ENCODE results near the gene ZSWIM4. TPM values are rescaled to one million over a fixed set of nuclear protein-coding genes. Genes with fewer than 3 reads are reported as not detected.
"Not testable (repeated sequence)": the region's sequence is repeated elsewhere in the genome, so short reads cannot be mapped to it uniquely, and the experiment has no call there.

ZSWIM4 gene
- total RNA-seq, 1 donor from 2014 or later = 10.6 TPM

GRCh38 chr19:13770013-13770635 is 25.1 kb upstream of the ZSWIM4 start:
- Histone ChIP-seq H3K36me3 (peaks cover 39% of the 10 kb centered on the region), H3K4me1 (peaks cover 9% of the 10 kb centered on the region), H3K27me3 (no peaks in the 10 kb centered on the region), H3K27ac (no peak overlapping the region), H3K4me3 (no peak overlapping the region), H3K9me3 (no peaks in the 10 kb centered on the region)
- TF ChIP-seq, protein P1, sequence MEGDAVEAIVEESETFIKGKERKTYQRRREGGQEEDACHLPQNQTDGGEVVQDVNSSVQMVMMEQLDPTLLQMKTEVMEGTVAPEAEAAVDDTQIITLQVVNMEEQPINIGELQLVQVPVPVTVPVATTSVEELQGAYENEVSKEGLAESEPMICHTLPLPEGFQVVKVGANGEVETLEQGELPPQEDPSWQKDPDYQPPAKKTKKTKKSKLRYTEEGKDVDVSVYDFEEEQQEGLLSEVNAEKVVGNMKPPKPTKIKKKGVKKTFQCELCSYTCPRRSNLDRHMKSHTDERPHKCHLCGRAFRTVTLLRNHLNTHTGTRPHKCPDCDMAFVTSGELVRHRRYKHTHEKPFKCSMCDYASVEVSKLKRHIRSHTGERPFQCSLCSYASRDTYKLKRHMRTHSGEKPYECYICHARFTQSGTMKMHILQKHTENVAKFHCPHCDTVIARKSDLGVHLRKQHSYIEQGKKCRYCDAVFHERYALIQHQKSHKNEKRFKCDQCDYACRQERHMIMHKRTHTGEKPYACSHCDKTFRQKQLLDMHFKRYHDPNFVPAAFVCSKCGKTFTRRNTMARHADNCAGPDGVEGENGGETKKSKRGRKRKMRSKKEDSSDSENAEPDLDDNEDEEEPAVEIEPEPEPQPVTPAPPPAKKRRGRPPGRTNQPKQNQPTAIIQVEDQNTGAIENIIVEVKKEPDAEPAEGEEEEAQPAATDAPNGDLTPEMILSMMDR (IDR thresholded peaks at IDR 0.05) = no peak
- ATAC-seq = no peak
- intact Hi-C loops (cut with DNase I) = no loop called here
- DNase-seq = no peak

- H3K36me3 ChIP-seq = peaks cover 52% of the 10 kb centered on the region
- intact Hi-C loops (cut with DNase I) = no loop called here
Observed at GRCh38 chr19:13774217-13775191, 20.7 kb upstream of the ZSWIM4 start, which contains the start of gene C19orf53. Gene C19orf53, plus strand, starts transcription at chr19:13774456. Its CDS starts 22 bp downstream, at chr19:13774478.

DNA sequence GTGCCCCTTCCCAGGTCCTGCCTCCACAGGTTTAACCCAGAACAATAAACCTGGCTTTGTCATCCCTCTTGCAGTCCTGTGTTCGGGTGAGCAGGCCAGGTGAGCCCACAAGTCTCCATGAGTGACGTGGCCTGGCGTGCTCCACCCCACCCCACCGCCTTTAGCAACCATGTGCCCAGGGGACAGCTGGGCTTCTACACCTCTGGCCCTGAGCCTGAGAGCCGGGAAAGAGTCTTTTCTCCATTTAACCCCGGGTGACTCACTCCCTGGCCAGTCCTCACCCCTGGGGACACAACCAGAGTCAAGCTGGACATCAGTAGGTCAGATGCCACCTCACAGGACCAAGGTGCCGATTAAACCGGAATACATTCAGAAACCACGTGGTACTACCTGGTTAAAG is 16.8 kb upstream of the ZSWIM4 start:
- Histone ChIP-seq H3K27ac (no peak overlapping the region), H3K4me3 (no peak overlapping the region), H3K9me3 (no peaks in the 10 kb centered on the region), H3K36me3 (peaks cover 27% of the 10 kb centered on the region), H3K27me3 (no peaks in the 10 kb centered on the region), H3K4me1 (peaks cover 22% of the 10 kb centered on the region)
- TF ChIP-seq, protein P1 (IDR thresholded peaks at IDR 0.05) = no peak
- ATAC-seq (no peak), DNase-seq (no peak)
- intact Hi-C loops (cut with DNase I) = no loop called here

More at GRCh38 chr19:13774217-13775191, 20.7 kb upstream of the ZSWIM4 start, which contains the start of gene C19orf53:
- Histone ChIP-seq H3K9me3 (no peaks in the 10 kb centered on the region), H3K27me3 (no peaks in the 10 kb centered on the region), H3K27ac (peak within 1 kb of the TSS; percentile 85), H3K4me1 (peaks cover 10% of the 10 kb centered on the region), H3K4me3 (peak within 1 kb of the TSS; percentile 76)
- peak; percentile 94 for DNase-seq
- TF ChIP-seq, protein P1 (IDR thresholded peaks at IDR 0.05) = no peak
- ATAC-seq = peak; percentile 99

DNA sequence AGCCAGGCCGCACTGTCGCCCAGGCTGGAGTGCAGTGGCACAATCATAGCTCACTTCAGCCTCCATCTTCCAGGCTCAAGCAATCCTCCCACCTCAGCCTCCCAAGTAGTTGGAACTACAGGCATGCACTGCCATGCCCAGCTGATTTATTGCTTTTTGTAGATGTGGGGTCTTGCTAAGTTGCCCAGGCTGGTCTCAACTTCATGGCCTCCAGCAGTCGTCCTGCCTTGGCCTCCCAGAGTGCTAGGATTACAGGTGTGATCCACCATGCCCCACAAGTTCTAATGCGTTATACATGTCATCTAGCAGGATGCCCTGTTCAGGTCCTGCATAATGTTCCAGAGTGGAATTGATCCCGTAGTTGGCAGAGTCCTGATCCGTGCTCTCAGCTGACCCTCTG is 16.4 kb upstream of the ZSWIM4 start:
- Histone ChIP-seq H3K4me3 (no peak overlapping the region), H3K9me3 (no peaks in the 10 kb centered on the region), H3K27me3 (no peaks in the 10 kb centered on the region), H3K36me3 (peaks cover 27% of the 10 kb centered on the region), H3K4me1 (peaks cover 22% of the 10 kb centered on the region), H3K27ac (no peak overlapping the region)
- TF ChIP-seq, protein P1 (IDR thresholded peaks at IDR 0.05) = no peak
- ATAC-seq = no peak
- intact Hi-C loops (cut with DNase I) = no loop called here
- DNase-seq = no peak

- H3K4me3 ChIP-seq; H3K27me3 ChIP-seq; H3K9me3 ChIP-seq; ATAC-seq; H3K27ac ChIP-seq; DNase-seq; intact Hi-C loops (cut with DNase I): not testable (repeated sequence)
- H3K4me1 ChIP-seq = peaks cover 22% of the 10 kb centered on the region
- peaks cover 27% of the 10 kb centered on the region for H3K36me3 ChIP-seq
Observed at GRCh38 chr19:13779794-13780193, 15.4 kb upstream of the ZSWIM4 start.

- DNase-seq = peak; percentile 76
Observed at GRCh38 chr19:13781547-13781946, 13.7 kb upstream of the ZSWIM4 start.

More at GRCh38 chr19:13781547-13781946, 13.7 kb upstream of the ZSWIM4 start:
- no peak overlapping the region for H3K4me3 ChIP-seq
- intact Hi-C loops (cut with DNase I) = no loop called here
- TF ChIP-seq, protein P1 (IDR thresholded peaks at IDR 0.05) = no peak
- peaks cover 16% of the 10 kb centered on the region for H3K4me1 ChIP-seq
- peak overlapping the region; percentile 31 for H3K27ac ChIP-seq
- peak; percentile 76 for ATAC-seq
- peaks cover 24% of the 10 kb centered on the region for H3K36me3 ChIP-seq
- no peaks in the 10 kb centered on the region for H3K27me3 ChIP-seq
- no peaks in the 10 kb centered on the region for H3K9me3 ChIP-seq

All from upper lobe of right lung (tissue), 1 donor.